ENCODE results near the gene FAM149A. TPM values are rescaled to one million over a fixed set of nuclear protein-coding genes. Genes with fewer than 3 reads are reported as not detected.
A peak's percentile ranks its signal among the peaks of the same experiment; 100 is the strongest.

Gene FAM149A
- total and polyA plus RNA-seq, 10 of the 15 experiments (the other 5 are each of a cell fraction or from before 2014, with no cell fraction given): 0.38 to 1.9 (median 0.99) TPM

- TF ChIP-seq USF2 (IDR thresholded peaks at IDR 0.05; ENCODE audit: borderline replicate concordance, low read depth, low read length) (no peak), E4F1 (IDR thresholded peaks at IDR 0.05; ENCODE audit: borderline replicate concordance, partially characterized antibody) (no peak), IRF3 (IDR thresholded peaks at IDR 0.05) (no peak), STAT1 (conservative IDR thresholded peaks at IDR 0.05) (no peak), ZNF217 (IDR thresholded peaks at IDR 0.05) (0 out of 2 replicates have a peak, but pooled peaks have one; percentile 77), ZBTB4 (CRISPR knock-in tag; IDR thresholded peaks at IDR 0.05) (no peak), RAD21 (IDR thresholded peaks at IDR 0.05; ENCODE audit: insufficient read depth, low read depth, low read length) (0 out of 2 replicates have a peak, but pooled peaks have one; percentile 18), KLF5 (IDR thresholded peaks at IDR 0.05; ENCODE audit: partially characterized antibody) (no peak), HDAC6 (IDR thresholded peaks at IDR 0.05; ENCODE audit: unreplicated experiment) (no peak), E2F8 (IDR thresholded peaks at IDR 0.05; ENCODE audit: low read depth, partially characterized antibody) (no peak), BHLHE40 (IDR thresholded peaks at IDR 0.05; ENCODE audit: borderline replicate concordance in 1 of 2, low read depth in 2 of 2, low read length in 1 of 2) (peak in 1 of 2 experiments; percentile 38; a peak in 1 of 4 replicates), HDAC2 (IDR thresholded peaks at IDR 0.05) (no peak), ETV6 (conservative IDR thresholded peaks at IDR 0.05 in 1 of 2, IDR thresholded peaks at IDR 0.05 in 1 of 2; ENCODE audit: borderline replicate concordance in 1 of 2, low read depth in 1 of 2) (0 out of 4 replicates have a peak, but pooled peaks of 1 of the 2 experiments have one; percentile 29), SPI1 (IDR thresholded peaks at IDR 0.05; ENCODE audit: borderline replicate concordance, insufficient read depth, low read depth, low read length) (peak; percentile 94)
Observed at GRCh38 chr4:186134257-186134656, 29.8 kb downstream of the FAM149A start (continued).

Data from GM12878 (cell line).